Sigmoid colon (tissue), 4 donors: ENCODE results near the gene NFATC1.

Experiments used
- CTCF ChIP-seq, 4 experiments: fragments of 450-650 bp in 3 of 4; fragments of 200-600 bp in 1 of 4; IDR thresholded peaks; one replicate each; pipeline ENCODE4 v1.5.1; 2016 to 2019; ENCODE audit warnings: antibody characterized with exemption in 4 of 4, mild to moderate bottlenecking in 3 of 4, moderate library complexity in 2 of 4
- EP300 ChIP-seq, 4 donors: sonication (generic); formaldehyde crosslinking; IDR thresholded peaks; one replicate each; pipeline ENCODE4 v1.6.1; 2017; ENCODE audit warnings: antibody characterized with exemption in 4 of 4
- POLR2A ChIP-seq, 2 donors: fragments of 450-650 bp; IDR thresholded peaks; one replicate each; pipeline ENCODE4 v1.6.1; 2016; ENCODE audit warnings: antibody characterized with exemption in 2 of 2, mild to moderate bottlenecking in 2 of 2, moderate library complexity in 2 of 2
- POLR2AphosphoS5 ChIP-seq, 4 donors: sonication (generic); formaldehyde crosslinking; IDR thresholded peaks; one replicate each; pipeline ENCODE4 v1.6.1; 2017; ENCODE audit warnings: antibody characterized with exemption in 4 of 4

GRCh38 chr18:79379251-79379905 is 16.4 kb upstream of the NFATC1 start:
- TF ChIP-seq POLR2AphosphoS5 (IDR thresholded peaks at IDR 0.05) (no peak), POLR2A (IDR thresholded peaks at IDR 0.05) (no peak), CTCF (IDR thresholded peaks at IDR 0.05) (peak in 2 of 4 experiments; percentile 1 to 16), EP300 (IDR thresholded peaks at IDR 0.05) (no peak)
